Measurements from ENCODE around the gene PNMA6A.
"Not testable (repeated sequence)": the region's sequence is repeated elsewhere in the genome, so short reads cannot be mapped to it uniquely, and the experiment has no call there.

Gene PNMA6A

GRCh38 chrX:153071909-153072583 is at the start of gene PNMA6A:
TSS of gene PNMA6A (plus strand) at chrX:153072454. CDS start at chrX:153073063, 609 bp downstream.
- DNase-seq (ENCODE audit: low read depth); H3K4me3 ChIP-seq (ENCODE audit: low read depth, low read length): not testable (repeated sequence)

GRCh38 chrX:153026501-153026900 is 45.8 kb upstream of the PNMA6A start:
- DNase-seq (ENCODE audit: low read depth); H3K4me3 ChIP-seq (ENCODE audit: low read depth, low read length): not testable (repeated sequence)

DNA sequence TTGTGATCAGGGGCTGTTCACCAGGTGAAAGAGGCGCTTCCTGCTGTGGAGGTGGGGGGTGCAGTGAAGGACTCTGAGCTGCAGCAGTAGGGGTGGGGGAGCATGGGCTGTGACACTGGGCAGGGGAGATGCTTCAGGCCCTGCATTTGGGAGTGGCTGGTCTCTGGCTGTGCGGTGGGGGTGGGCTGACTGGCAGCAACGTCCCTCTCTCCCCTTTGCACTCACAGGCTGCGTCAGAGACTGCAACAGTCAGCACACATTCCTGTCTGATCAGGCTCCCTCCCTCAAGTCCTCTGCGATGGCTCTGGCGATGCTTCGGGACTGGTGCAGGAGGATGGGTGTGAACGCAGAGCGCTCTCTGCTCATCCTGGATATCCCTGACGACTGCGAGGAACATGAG is 43.8 kb upstream of the PNMA6A start:
- not testable (repeated sequence) for DNase-seq (ENCODE audit: low read depth); H3K4me3 ChIP-seq (ENCODE audit: low read depth, low read length)

DNA sequence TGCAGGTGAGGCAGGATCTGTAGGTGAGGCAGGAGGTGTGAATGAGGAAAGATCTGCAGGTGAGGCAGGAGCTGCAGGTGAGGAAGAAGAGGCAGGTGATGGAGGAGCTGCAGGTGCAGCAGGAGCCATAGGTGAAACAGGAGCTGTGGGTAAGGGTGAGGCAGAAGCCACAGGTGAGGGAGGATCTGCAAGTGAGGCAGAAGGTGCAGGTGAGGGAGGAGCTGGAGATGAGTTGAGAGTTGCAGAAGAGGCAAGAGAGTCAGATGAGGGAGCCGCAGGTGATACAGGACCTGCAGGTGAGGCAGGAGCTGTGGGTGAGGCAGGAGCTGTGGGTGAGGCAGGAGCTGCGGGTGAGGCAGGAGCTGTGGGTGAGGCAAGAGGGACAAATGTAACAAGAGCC is 43.1 kb upstream of the PNMA6A start:
- TF ChIP-seq, protein P1, sequence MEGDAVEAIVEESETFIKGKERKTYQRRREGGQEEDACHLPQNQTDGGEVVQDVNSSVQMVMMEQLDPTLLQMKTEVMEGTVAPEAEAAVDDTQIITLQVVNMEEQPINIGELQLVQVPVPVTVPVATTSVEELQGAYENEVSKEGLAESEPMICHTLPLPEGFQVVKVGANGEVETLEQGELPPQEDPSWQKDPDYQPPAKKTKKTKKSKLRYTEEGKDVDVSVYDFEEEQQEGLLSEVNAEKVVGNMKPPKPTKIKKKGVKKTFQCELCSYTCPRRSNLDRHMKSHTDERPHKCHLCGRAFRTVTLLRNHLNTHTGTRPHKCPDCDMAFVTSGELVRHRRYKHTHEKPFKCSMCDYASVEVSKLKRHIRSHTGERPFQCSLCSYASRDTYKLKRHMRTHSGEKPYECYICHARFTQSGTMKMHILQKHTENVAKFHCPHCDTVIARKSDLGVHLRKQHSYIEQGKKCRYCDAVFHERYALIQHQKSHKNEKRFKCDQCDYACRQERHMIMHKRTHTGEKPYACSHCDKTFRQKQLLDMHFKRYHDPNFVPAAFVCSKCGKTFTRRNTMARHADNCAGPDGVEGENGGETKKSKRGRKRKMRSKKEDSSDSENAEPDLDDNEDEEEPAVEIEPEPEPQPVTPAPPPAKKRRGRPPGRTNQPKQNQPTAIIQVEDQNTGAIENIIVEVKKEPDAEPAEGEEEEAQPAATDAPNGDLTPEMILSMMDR (IDR thresholded peaks at IDR 0.05; ENCODE audit: low read depth, low read length, missing control alignments), result no peak

GRCh38 chrX:153029875-153030274 is 42.4 kb upstream of the PNMA6A start:
- H3K4me3 ChIP-seq (ENCODE audit: low read depth, low read length), result no peak overlapping the region
- TF ChIP-seq, protein P1 (IDR thresholded peaks at IDR 0.05; ENCODE audit: low read depth, low read length, missing control alignments), result no peak
- no peak for DNase-seq (ENCODE audit: low read depth)

More for the DNA sequence above, 43.1 kb upstream of the PNMA6A start:
- DNase-seq (ENCODE audit: low read depth), result no peak
- H3K4me3 ChIP-seq (ENCODE audit: low read depth, low read length), result no peak overlapping the region

- TF ChIP-seq, protein P1 (IDR thresholded peaks at IDR 0.05; ENCODE audit: low read depth, low read length, missing control alignments), result no peak
- no peak for DNase-seq (ENCODE audit: low read depth)
- no peak overlapping the region for H3K4me3 ChIP-seq (ENCODE audit: low read depth, low read length)
Measured at GRCh38 chrX:153030801-153031200, 41.5 kb upstream of the PNMA6A start.

DNA sequence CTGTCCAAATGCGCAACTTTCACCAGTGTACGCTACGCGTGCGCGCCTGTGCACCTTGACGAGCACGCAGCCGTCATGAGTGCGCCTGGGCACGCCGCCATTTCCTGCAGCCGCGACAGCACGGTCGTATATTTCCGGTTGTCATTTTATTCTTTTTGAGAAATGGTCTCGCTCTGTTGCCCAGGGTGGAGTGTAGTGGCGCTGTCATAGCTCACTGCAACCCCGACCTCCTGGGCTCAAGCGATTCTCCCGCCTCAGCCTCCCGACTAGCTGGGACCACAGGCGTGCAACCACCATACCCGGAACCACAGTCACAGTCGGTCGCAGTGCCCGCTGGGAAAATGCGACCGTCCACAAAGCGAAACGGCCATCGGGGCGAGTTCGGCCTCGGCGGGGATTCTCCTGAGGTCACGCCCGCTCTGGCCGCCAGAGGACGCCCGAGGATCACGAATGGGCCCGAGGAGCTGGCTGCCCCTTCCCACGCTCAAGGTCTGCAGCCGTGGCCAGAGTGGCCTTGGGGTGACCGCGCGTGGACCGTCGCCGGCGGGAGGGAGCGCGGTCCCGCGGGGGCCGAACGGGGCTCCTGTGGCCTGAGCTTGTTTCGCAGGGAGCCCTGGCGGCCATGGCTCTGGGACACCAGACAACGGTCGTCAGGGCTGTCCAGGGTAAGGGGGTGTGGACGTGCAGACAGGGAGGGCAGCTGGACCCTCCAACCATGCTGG is 39.7 kb upstream of the PNMA6A start:
- TF ChIP-seq, protein P1 (IDR thresholded peaks at IDR 0.05; ENCODE audit: low read depth, low read length, missing control alignments), result peak; percentile 81
- peak overlapping the region; percentile 71 for H3K4me3 ChIP-seq (ENCODE audit: low read depth, low read length)
- DNase-seq (ENCODE audit: low read depth), result peak; percentile 30

DNA sequence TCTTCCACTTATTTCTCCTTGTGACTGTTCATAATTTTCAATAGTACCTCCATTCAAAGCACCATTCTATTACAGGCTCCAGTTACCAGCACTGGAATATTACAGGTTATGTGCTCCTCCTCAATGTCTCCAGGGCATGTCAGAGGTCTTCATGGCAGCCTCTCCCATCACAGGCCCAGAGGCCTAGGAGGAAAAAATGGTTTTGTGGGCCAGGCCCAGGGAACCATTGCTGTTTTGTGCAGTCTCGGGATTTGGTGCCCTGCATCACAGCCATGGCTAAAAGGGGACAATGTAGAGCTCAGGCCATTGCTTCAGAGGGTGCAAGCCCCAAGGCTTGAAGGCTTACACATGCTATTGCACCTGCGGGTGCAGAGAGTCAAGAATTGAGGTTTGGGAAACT is 23.2 kb upstream of the PNMA6A start:
- no peak overlapping the region for H3K4me3 ChIP-seq (ENCODE audit: low read depth, low read length)
- no peak for DNase-seq (ENCODE audit: low read depth)
- TF ChIP-seq, protein P1 (IDR thresholded peaks at IDR 0.05; ENCODE audit: low read depth, low read length, missing control alignments), result no peak

All from GM12864 (cell line).